CD4-positive, CD25-positive, alpha-beta regulatory T cell (primary cell): ENCODE results near the gene ACOX3. TPM values are rescaled to one million over a fixed set of nuclear protein-coding genes. Genes with fewer than 3 reads are reported as not detected.

Source experiments
- ATAC-seq, 2 donors: fragments of 150-1000 bp; cut with Tn5 transposase; one replicate each; pipeline ENCODE4 v1.10.0; 2021; ENCODE audit warnings: low read depth in 2 of 2, moderate number of reproducible peaks in 2 of 2, moderate library complexity in 1 of 2
- DNase-seq, 3 donors: peaks; one replicate each; pipeline versions ENCODE4 v3.0.0 to v3.0.0-alpha.2; 2012 to 2022; ENCODE audit warnings: mixed read lengths in 1 of 3
- H3K27ac ChIP-seq: one replicate; pipeline ENCODE4 v1.7.0; 2013; ENCODE audit warnings: mild to moderate bottlenecking, low read length; ENCODE audit not compliant: insufficient read depth, poor library complexity, severe bottlenecking
- H3K27me3 ChIP-seq: one replicate; pipeline ENCODE4 v1.7.0; 2013; ENCODE audit warnings: low read length; ENCODE audit not compliant: control insufficient read depth, insufficient read depth
- H3K36me3 ChIP-seq: one replicate; pipeline ENCODE4 v1.7.0; 2013; ENCODE audit warnings: mild to moderate bottlenecking, low read length, moderate library complexity; ENCODE audit not compliant: control insufficient read depth, insufficient read depth
- H3K4me1 ChIP-seq: 2 replicates; pipeline ENCODE4 v1.7.0; 2013; ENCODE audit warnings: mild to moderate bottlenecking, low read length; ENCODE audit not compliant: insufficient read depth, control insufficient read depth, poor library complexity, severe bottlenecking
- H3K4me3 ChIP-seq: one replicate; pipeline ENCODE4 v1.7.0; 2013; ENCODE audit warnings: low read depth, mild to moderate bottlenecking, low read length, moderate library complexity
- H3K9me3 ChIP-seq, 2 experiments: 1 replicate in 1 of 2; 2 replicates in 1 of 2; pipeline ENCODE4 v1.7.0; 2013; ENCODE audit warnings: low read length in 2 of 2, mild to moderate bottlenecking in 1 of 2, moderate library complexity in 1 of 2; ENCODE audit not compliant: control insufficient read depth in 2 of 2
- H3K27ac Mint-ChIP-seq, 3 donors: one replicate each; pipeline ENCODE4 v1.8.0; 2020 to 2022; ENCODE audit warnings: mild to moderate bottlenecking in 3 of 3, mixed read lengths in 3 of 3, moderate library complexity in 2 of 3
- H3K27me3 Mint-ChIP-seq: one replicate; pipeline ENCODE4 v1.8.0; 2022; ENCODE audit warnings: mild to moderate bottlenecking, mixed read lengths
- H3K36me3 Mint-ChIP-seq: one replicate; pipeline ENCODE4 v1.8.0; 2020; ENCODE audit warnings: mixed read lengths
- H3K4me1 Mint-ChIP-seq, 4 donors: one replicate each; pipeline ENCODE4 v1.8.0; 2020 to 2022; ENCODE audit warnings: mixed read lengths in 4 of 4, mild to moderate bottlenecking in 1 of 4
- H3K4me3 Mint-ChIP-seq, 4 donors: one replicate each; pipeline ENCODE4 v1.8.0; 2020 to 2022; ENCODE audit warnings: mild to moderate bottlenecking in 4 of 4, mixed read lengths in 4 of 4, moderate library complexity in 3 of 4
- H3K9me3 Mint-ChIP-seq, 7 donors: one replicate each; pipeline ENCODE4 v1.8.0; 2020 to 2022; ENCODE audit warnings: mixed read lengths in 7 of 7, mild to moderate bottlenecking in 3 of 7, moderate library complexity in 2 of 7
- polyA plus RNA-seq, 4 donors: library from polyadenylated mRNA; unstranded; fragments of 300-500 nt; fragmentation: Illumina TruSeq; gene quantifications; one replicate each; pipeline ENCODE4 v1.2.3, GENCODE V29; 2021
- total RNA-seq: library from RNA; stranded (reverse); gene quantifications from one replicate; pipeline ENCODE4 v1.2.3, GENCODE V29; 2022

The ACOX3 gene
- total and polyA plus RNA-seq, 5 donors from 2014 or later = 13.0 to 22.0 (median 14.2) TPM

DNA sequence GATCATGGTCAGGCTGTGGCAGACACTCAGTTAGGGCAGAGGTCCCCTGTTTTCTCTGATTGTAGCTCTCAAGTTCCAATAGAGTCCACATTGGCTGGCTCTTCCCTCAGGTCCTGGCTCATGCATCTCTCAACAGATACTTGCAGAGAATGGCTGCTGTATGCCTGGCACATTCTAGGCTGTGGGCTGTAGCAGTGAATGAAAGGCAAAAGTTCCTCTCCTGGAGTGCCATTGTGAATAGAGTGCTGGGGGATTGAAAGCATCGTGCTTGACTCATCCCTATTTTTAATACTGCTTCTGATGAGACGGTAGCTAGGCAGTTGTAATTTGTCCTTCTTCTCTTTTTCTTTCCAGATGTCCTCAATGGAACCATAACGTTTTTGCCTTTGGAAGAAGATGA lies 5.6 kb upstream of the ACOX3 start:
- peak overlapping the region in 1 of 4 donors; percentile 50 for H3K4me3 Mint-ChIP-seq
- no peak overlapping the region for H3K27ac ChIP-seq
- H3K9me3 ChIP-seq = no peaks in the 10 kb centered on the region
- peaks cover 13% of the 10 kb centered on the region for H3K36me3 Mint-ChIP-seq
- peaks cover 23% of the 10 kb centered on the region for H3K4me1 ChIP-seq
- DNase-seq (no peak), ATAC-seq (no peak)
- H3K27ac Mint-ChIP-seq = peak overlapping the region in 1 of 3 donors; percentile 11
- peaks cover 20 to 41% (median 37%) of the 10 kb centered on the region in 4 donors for H3K4me1 Mint-ChIP-seq
- no peak overlapping the region for H3K4me3 ChIP-seq
- H3K9me3 Mint-ChIP-seq = peaks cover 0 to 2% (median 0%) of the 10 kb centered on the region in 7 donors
- H3K27me3 ChIP-seq = no peaks in the 10 kb centered on the region
- no peaks in the 10 kb centered on the region for H3K27me3 Mint-ChIP-seq
- H3K36me3 ChIP-seq = peaks cover 30% of the 10 kb centered on the region

GRCh38 chr4:8443801-8444200 lies 3.3 kb upstream of the ACOX3 start:
- H3K27me3 Mint-ChIP-seq = no peaks in the 10 kb centered on the region
- H3K36me3 Mint-ChIP-seq = peaks cover 20% of the 10 kb centered on the region
- peaks cover 39% of the 10 kb centered on the region for H3K4me1 ChIP-seq
- no peaks in the 10 kb centered on the region for H3K9me3 ChIP-seq
- H3K4me3 ChIP-seq = no peak overlapping the region
- no peak overlapping the region for H3K27ac Mint-ChIP-seq
- no peak for DNase-seq
- peaks cover 16% of the 10 kb centered on the region for H3K36me3 ChIP-seq
- no peaks in the 10 kb centered on the region for H3K27me3 ChIP-seq
- peaks cover 0 to 2% (median 0%) of the 10 kb centered on the region in 7 donors for H3K9me3 Mint-ChIP-seq
- H3K4me1 Mint-ChIP-seq = peaks cover 38 to 60% (median 50%) of the 10 kb centered on the region in 4 donors
- H3K4me3 Mint-ChIP-seq = peak overlapping the region in 2 of 4 donors; percentile 13 to 56
- ATAC-seq = no peak
- H3K27ac ChIP-seq = no peak overlapping the region

DNA sequence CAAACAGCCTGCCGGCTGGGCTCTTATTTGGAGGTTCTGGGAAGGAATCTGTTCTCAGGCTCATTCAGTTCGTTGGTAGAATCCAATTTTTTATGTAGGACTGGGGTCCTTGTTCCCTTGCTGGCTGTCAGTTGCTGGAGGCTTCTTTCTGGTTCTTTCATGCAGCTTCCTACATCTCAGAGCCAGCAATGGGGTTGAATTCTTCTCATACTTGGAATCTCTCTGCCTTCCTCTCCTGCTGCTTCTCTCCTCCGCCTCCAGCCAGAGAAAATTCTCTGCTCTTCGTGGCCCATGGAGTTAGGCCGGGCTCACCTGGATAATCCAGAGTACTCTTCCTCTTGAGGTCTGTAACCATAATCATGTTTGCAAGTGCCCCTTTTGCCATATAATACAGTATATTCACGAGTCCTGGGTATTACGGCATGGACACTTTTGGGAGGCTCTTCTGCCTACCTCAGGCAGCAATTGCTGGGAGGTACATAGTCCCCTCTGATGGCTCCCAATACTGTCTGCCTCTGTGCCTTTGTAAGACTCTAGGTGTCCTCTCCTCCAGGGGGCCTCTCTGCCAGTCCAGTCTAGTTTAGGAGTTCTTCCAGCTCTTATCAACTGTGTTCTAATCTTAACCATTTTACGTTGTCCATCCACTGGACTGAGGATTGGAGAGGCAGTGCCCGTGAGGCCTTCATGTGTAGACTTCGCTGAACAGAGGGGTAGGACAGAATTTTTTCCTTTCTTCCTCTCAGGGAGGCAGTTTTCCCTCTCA lies 2.3 kb upstream of the ACOX3 start:
- Histone ChIP-seq H3K27ac (no peak overlapping the region), H3K9me3 (no peaks in the 10 kb centered on the region), H3K27me3 (no peaks in the 10 kb centered on the region), H3K4me1 (peaks cover 39% of the 10 kb centered on the region), H3K4me3 (peak overlapping the region; percentile 100), H3K36me3 (peaks cover 6% of the 10 kb centered on the region)
- no peak for DNase-seq
- Mint-ChIP-seq H3K36me3 (peaks cover 16% of the 10 kb centered on the region), H3K4me1 (peaks cover 41 to 69% (median 55%) of the 10 kb centered on the region in 4 donors), H3K27me3 (no peaks in the 10 kb centered on the region), H3K9me3 (peaks cover 0 to 2% (median 0%) of the 10 kb centered on the region in 7 donors), H3K27ac (peak overlapping the region; percentile 17 to 76 (median 44)), H3K4me3 (peak overlapping the region; percentile 67 to 91 (median 84))
- no peak for ATAC-seq

DNA sequence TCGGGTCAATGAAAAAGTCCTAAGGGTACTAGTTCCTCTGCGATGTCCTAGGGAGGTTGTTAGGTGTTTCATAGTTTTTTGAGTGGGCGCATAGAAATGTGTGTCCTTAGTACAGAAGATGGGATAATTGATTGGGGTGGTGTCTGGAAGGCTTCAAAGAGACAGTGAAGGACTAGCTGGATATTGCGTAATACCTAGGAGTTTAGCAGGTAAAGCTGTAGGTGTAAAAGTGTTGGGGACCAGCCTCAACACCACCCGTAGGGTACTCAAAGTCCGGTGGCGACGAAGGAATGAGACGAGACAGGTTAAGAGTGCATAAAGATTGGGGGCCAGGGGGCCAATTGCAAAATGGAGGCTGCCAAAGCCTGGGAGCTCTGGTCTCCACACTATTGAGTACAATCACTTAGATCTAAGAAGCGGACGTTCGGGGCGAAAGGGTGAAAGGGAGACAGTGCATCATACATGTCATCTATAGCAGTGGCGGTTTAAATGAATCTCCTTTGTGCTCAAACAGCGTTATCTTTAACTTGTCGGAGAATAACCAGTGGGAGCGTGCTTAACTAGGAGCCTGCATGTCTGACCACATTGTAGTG lies 1.1 kb upstream of the ACOX3 start:
- H3K27ac ChIP-seq = no peak overlapping the region
- H3K36me3 Mint-ChIP-seq = peaks cover 16% of the 10 kb centered on the region
- H3K4me3 ChIP-seq = peak overlapping the region; percentile 100
- no peak for ATAC-seq
- peak overlapping the region; percentile 70 to 95 (median 88) for H3K4me3 Mint-ChIP-seq
- peaks cover 0 to 2% (median 0%) of the 10 kb centered on the region in 7 donors for H3K9me3 Mint-ChIP-seq
- DNase-seq = no peak
- no peaks in the 10 kb centered on the region for H3K27me3 Mint-ChIP-seq
- no peaks in the 10 kb centered on the region for H3K27me3 ChIP-seq
- H3K27ac Mint-ChIP-seq = peak overlapping the region in 2 of 3 donors; percentile 74 to 87
- no peaks in the 10 kb centered on the region for H3K36me3 ChIP-seq
- peaks cover 47% of the 10 kb centered on the region for H3K4me1 ChIP-seq
- H3K4me1 Mint-ChIP-seq = peaks cover 45 to 79% (median 63%) of the 10 kb centered on the region in 4 donors
- H3K9me3 ChIP-seq = no peaks in the 10 kb centered on the region

DNA sequence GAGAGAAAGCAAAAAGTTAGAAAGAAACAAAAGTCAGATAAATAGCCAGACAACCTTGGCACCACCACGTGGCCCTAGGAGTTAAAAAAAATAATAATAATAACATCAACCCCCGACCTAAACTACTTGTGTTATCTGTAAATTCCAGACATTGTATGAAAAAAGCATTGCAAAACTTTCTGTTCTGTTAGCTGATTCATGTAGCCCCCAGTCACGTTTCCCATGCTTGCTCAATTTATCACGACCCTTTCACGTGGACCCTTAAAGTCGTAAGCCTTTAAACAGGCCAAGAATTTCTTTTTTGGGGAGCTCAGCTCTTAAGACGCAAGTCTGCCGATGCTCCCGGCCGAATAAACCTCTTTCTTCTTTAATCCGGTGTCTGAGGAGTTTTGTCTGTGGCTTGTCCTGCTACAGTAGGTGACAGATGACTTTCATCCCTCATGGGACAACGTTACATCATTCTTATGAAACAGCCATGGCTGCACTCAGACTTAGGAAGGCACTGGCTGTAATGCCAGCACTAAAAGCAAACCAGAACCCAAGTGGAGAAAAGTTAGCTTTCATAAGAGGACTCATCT lies 520 bp downstream of the ACOX3 start:
- H3K4me1 Mint-ChIP-seq = peaks cover 49 to 87% (median 68%) of the 10 kb centered on the region in 4 donors
- Histone ChIP-seq H3K9me3 (no peaks in the 10 kb centered on the region), H3K4me1 (peaks cover 63% of the 10 kb centered on the region), H3K27ac (peak overlapping the region; percentile 92), H3K4me3 (peak overlapping the region; percentile 100), H3K27me3 (no peaks in the 10 kb centered on the region), H3K36me3 (no peaks in the 10 kb centered on the region)
- H3K27me3 Mint-ChIP-seq = no peaks in the 10 kb centered on the region
- H3K9me3 Mint-ChIP-seq = no peaks in the 10 kb centered on the region
- peak overlapping the region; percentile 98 to 100 (median 99) for H3K27ac Mint-ChIP-seq
- peak overlapping the region; percentile 95 to 99 (median 98) for H3K4me3 Mint-ChIP-seq
- H3K36me3 Mint-ChIP-seq = peaks cover 8% of the 10 kb centered on the region
- DNase-seq = peak in 1 of 3 donors; percentile 65
- ATAC-seq = peak; percentile 5 to 7

GRCh38 chr4:8439168-8439567 lies 1.4 kb downstream of the ACOX3 start:
- Histone ChIP-seq H3K4me1 (peaks cover 67% of the 10 kb centered on the region), H3K27ac (no peak overlapping the region), H3K27me3 (no peaks in the 10 kb centered on the region), H3K9me3 (no peaks in the 10 kb centered on the region), H3K4me3 (peak overlapping the region; percentile 100), H3K36me3 (no peaks in the 10 kb centered on the region)
- peak overlapping the region; percentile 49 to 99 (median 82) for H3K4me3 Mint-ChIP-seq
- H3K27ac Mint-ChIP-seq = peak overlapping the region in 1 of 3 donors; percentile 100
- no peaks in the 10 kb centered on the region for H3K9me3 Mint-ChIP-seq
- H3K36me3 Mint-ChIP-seq = peaks cover 8% of the 10 kb centered on the region
- H3K4me1 Mint-ChIP-seq = peaks cover 53 to 94% (median 70%) of the 10 kb centered on the region in 4 donors
- DNase-seq (no peak), ATAC-seq (no peak)
- no peaks in the 10 kb centered on the region for H3K27me3 Mint-ChIP-seq

- Histone ChIP-seq H3K9me3 (no peaks in the 10 kb centered on the region), H3K36me3 (no peaks in the 10 kb centered on the region), H3K27me3 (no peaks in the 10 kb centered on the region), H3K4me3 (no peak overlapping the region), H3K27ac (no peak overlapping the region), H3K4me1 (peaks cover 64% of the 10 kb centered on the region)
- Mint-ChIP-seq H3K9me3 (no peaks in the 10 kb centered on the region), H3K4me1 (peaks cover 53 to 94% (median 69%) of the 10 kb centered on the region in 4 donors), H3K27me3 (no peaks in the 10 kb centered on the region), H3K36me3 (peaks cover 8% of the 10 kb centered on the region), H3K27ac (peak overlapping the region in 1 of 3 donors; percentile 100), H3K4me3 (peak overlapping the region; percentile 49 to 99 (median 82))
- no peak for ATAC-seq
- DNase-seq = no peak
Measured at GRCh38 chr4:8438743-8439142, 1.8 kb downstream of the ACOX3 start.
